ENCODE results near the gene KSR1. TPM values are rescaled to one million over a fixed set of nuclear protein-coding genes. Genes with fewer than 3 reads are reported as not detected.

KSR1 gene
- total and polyA plus RNA-seq, 2 of the 8 experiments (the other 6 are each of a cell fraction or from before 2014, with no cell fraction given) = 14.1 to 34.7 TPM

GRCh38 chr17:27586203-27586721, 130.0 kb downstream of the KSR1 start:
- Histone ChIP-seq H3K9ac (replicated peaks in 1 of 4; ENCODE audit: extremely low read depth in 1 of 4, low read depth in 3 of 4, low read length in 3 of 4) (no peak overlapping the region), H4K91ac (replicated peaks; ENCODE audit: insufficient read length, low read length) (no peak overlapping the region), H2BK5ac (ENCODE audit: low read depth, low read length) (no peak overlapping the region), H3K4ac (replicated peaks; ENCODE audit: insufficient read length, low read depth, low read length) (no peak overlapping the region), H2BK120ac (replicated peaks; ENCODE audit: low read depth, low read length) (no peak overlapping the region), H3K79me2 (ENCODE audit: control insufficient read depth in 1 of 2, insufficient read depth in 2 of 2, low read length in 2 of 2) (no peaks in the 10 kb centered on the region), H2BK15ac (ENCODE audit: low read length) (no peak overlapping the region), H3K36me3 (ENCODE audit: control insufficient read depth in 2 of 4, insufficient read depth in 4 of 4, low read length in 3 of 4) (no peaks in the 10 kb centered on the region; a peak in 3 of 8 replicates), H4K20me1 (replicated peaks in 1 of 2; ENCODE audit: control insufficient read depth in 1 of 2, insufficient read depth in 2 of 2, low read length in 2 of 2) (no peaks in the 10 kb centered on the region), H3K27me3 (replicated peaks in 1 of 4; ENCODE audit: control insufficient read depth in 3 of 4, extremely low read depth in 1 of 4, insufficient read depth in 3 of 4, low read length in 3 of 4) (no peaks in the 10 kb centered on the region), H3K4me3 (ENCODE audit: extremely low read depth in 1 of 4, insufficient read depth in 2 of 4, low read depth in 3 of 4, low read length in 4 of 4) (no peak overlapping the region), H3K4me2 (ENCODE audit: insufficient read depth in 1 of 2, low read depth in 2 of 2, low read length in 2 of 2) (no peak overlapping the region), H3K79me1 (ENCODE audit: low read depth, low read length) (no peaks in the 10 kb centered on the region), H3K23ac (ENCODE audit: insufficient read length) (no peak overlapping the region), H3K9me3 (ENCODE audit: insufficient read depth in 2 of 2, low read depth in 1 of 2, low read length in 1 of 2) (no peaks in the 10 kb centered on the region), H2AFZ (ENCODE audit: low read length) (no peak overlapping the region), H4K5ac (ENCODE audit: insufficient read length, low read depth, low read length) (no peak overlapping the region), H2BK12ac (ENCODE audit: low read depth, low read length) (no peak overlapping the region), H3K56ac (replicated peaks; ENCODE audit: insufficient read length, low read depth, low read length) (no peak overlapping the region), H3K23me2 (ENCODE audit: low read depth, low read length) (no peaks in the 10 kb centered on the region), H3K14ac (ENCODE audit: insufficient read length) (no peak overlapping the region), H3K4me1 (replicated peaks in 1 of 4; ENCODE audit: control insufficient read depth in 3 of 4, insufficient read depth in 4 of 4, low read length in 3 of 4) (0 out of 7 replicates have a peak, but pooled peaks cover 0 to 2% (median 0%) of the 10 kb centered on the region in 4 experiments), H2AK5ac (ENCODE audit: low read depth, low read length) (no peak overlapping the region), H2BK20ac (ENCODE audit: low read length) (no peak overlapping the region), H3K27ac (ENCODE audit: low read depth, low read length) (no peak overlapping the region), H4K8ac (ENCODE audit: extremely low read depth, insufficient read depth, low read length) (no peak overlapping the region), H3K18ac (ENCODE audit: extremely low read depth, low read length) (no peak overlapping the region)
- TF ChIP-seq, protein P1, sequence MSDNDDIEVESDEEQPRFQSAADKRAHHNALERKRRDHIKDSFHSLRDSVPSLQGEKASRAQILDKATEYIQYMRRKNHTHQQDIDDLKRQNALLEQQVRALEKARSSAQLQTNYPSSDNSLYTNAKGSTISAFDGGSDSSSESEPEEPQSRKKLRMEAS (IDR thresholded peaks at IDR 0.05) = no peak
- TF ChIP-seq BCL11A (IDR thresholded peaks at IDR 0.05; ENCODE audit: low read depth in 2 of 2, low read length in 2 of 2) (no peak), TEAD4 (IDR thresholded peaks at IDR 0.05; ENCODE audit: low read depth, low read length) (no peak), NRF1 (IDR thresholded peaks at IDR 0.05; ENCODE audit: low read depth, low read length) (no peak), TBP (IDR thresholded peaks at IDR 0.05; ENCODE audit: low read depth, low read length) (no peak)
- ChIA-PET POLR2A (ENCODE audit: partially characterized antibody) (interaction anchor here (0.8 kb wide), 1 partner anchor 11 kb away, joined by 3 read pairs; no protein-coding TSS in a partner anchor), CTCF (ENCODE audit: partially characterized antibody) (interaction anchor here (1.6 to 13.3 kb wide), 5 partner anchors 8 to 130 kb away, joined by 4 to 150 read pairs (median 6); partner anchors contain the start of gene KSR1)
- 90% methylated on average over 8 of the region's 8 CpGs; no CpG with 5 or more reads in 1 of the 2 experiments for WGBS, 2 experiments (ENCODE audit: extremely low coverage in 1 of 2, insufficient coverage in 1 of 2, insufficient read length in 1 of 2, insufficient replicate concordance in 2 of 2, low coverage in 1 of 2, low lambda C conversion rate in 2 of 2, missing lambda C conversion rate in 1 of 2)
- DNase-seq (ENCODE audit: low read depth in 1 of 2, low spot score in 2 of 2) (no peak), FAIRE-seq (no peak)

Measured in H1 (cell line).